ENCODE data around the gene CNN2.

CNN2 gene

DNA sequence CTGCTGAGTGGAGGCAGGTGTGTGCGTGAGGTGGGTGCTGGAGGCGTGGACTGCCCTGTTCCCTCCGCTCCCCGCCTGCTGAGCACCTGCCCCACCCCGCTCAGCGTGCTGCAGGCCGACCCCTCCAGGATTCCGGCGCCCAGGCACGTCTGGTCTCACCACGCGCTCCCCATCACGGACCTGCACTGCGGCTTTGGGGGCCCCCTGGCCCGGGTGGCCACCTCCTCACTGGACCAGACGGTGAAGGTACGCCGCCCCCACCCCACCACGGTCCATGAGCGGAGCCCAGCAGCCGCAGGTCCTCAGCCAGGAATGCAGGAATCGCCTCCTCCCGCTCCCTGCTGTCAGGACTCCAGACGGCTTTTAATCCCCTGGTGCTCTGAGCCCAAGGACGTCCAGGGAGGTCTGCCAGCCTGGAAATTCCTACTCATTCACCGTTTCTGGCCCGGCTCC is 36.3 kb upstream of the CNN2 start:
- DNase-seq (ENCODE audit: insufficient read length) (no peak), FAIRE-seq (no peak)
- TF ChIP-seq TAF1 (IDR thresholded peaks at IDR 0.05; ENCODE audit: borderline replicate concordance, low read depth, low read length): no peak
- TF ChIP-seq POLR2A (IDR thresholded peaks at IDR 0.05; ENCODE audit: low read depth, low read length): no peak
- no peak for TF ChIP-seq POLR2AphosphoS5 (IDR thresholded peaks at IDR 0.05; ENCODE audit: low read depth, low read length)

DNA sequence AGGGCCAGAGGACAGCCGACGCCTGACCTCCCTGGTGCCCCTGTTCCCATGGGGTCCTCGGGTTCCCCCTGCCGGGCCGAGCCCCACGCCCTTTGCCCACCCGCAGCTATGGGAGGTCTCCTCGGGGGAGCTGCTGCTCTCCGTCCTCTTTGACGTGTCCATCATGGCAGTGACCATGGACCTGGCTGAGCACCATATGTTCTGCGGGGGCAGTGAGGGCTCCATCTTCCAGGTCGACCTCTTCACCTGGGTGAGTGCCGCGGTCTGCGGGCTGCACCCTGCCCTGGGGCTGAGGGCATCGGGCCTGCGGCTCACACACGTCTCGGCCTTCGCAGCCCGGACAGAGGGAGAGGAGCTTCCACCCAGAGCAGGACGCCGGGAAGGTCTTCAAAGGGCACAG is 35.7 kb upstream of the CNN2 start:
- DNase-seq (ENCODE audit: insufficient read length) (no peak), FAIRE-seq (no peak)
- TF ChIP-seq TAF1 (IDR thresholded peaks at IDR 0.05; ENCODE audit: borderline replicate concordance, low read depth, low read length): no peak
- no peak for TF ChIP-seq POLR2AphosphoS5 (IDR thresholded peaks at IDR 0.05; ENCODE audit: low read depth, low read length)
- TF ChIP-seq POLR2A (IDR thresholded peaks at IDR 0.05; ENCODE audit: low read depth, low read length): no peak

DNA sequence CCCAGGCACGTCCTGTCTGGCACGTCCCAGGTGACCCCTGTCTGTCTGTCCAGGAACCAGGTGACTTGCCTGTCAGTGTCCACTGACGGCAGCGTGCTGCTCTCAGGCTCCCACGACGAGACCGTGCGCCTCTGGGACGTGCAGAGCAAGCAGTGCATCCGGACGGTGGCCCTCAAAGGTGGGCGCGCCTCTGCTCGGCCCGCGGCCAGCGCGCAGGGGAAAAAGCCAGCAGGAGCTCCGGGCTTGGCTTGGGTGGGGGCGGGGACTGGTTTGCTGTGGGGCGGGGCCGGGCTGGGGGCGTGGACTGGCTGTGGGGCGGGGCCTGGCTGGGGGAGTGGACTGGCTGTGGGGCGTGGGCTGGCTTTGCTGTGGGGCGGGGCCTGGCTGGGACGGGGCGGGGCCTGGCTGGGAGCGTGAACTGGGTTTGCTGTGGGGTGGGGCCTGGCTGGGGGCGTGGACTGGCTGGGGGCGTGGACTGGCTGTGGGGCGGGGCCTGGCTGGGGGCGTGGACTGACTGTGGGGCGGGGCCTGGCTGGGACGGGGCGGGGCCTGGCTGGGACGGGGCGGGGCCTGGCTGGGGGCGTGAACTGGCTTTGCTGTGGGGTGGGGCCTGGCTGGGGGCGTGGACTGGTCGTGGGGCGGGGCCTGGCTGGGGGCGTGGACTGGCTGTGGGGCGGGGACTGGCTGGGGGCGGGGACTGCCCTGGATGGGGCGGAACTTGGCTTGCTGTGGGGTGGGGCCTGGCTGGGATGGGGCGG is 35.1 kb upstream of the CNN2 start:
- FAIRE-seq (peak; percentile 51), DNase-seq (ENCODE audit: insufficient read length) (no peak)
- TF ChIP-seq POLR2AphosphoS5 (IDR thresholded peaks at IDR 0.05; ENCODE audit: low read depth, low read length) (no peak), TAF1 (IDR thresholded peaks at IDR 0.05; ENCODE audit: borderline replicate concordance, low read depth, low read length) (no peak), POLR2A (IDR thresholded peaks at IDR 0.05; ENCODE audit: low read depth, low read length) (no peak)

DNA sequence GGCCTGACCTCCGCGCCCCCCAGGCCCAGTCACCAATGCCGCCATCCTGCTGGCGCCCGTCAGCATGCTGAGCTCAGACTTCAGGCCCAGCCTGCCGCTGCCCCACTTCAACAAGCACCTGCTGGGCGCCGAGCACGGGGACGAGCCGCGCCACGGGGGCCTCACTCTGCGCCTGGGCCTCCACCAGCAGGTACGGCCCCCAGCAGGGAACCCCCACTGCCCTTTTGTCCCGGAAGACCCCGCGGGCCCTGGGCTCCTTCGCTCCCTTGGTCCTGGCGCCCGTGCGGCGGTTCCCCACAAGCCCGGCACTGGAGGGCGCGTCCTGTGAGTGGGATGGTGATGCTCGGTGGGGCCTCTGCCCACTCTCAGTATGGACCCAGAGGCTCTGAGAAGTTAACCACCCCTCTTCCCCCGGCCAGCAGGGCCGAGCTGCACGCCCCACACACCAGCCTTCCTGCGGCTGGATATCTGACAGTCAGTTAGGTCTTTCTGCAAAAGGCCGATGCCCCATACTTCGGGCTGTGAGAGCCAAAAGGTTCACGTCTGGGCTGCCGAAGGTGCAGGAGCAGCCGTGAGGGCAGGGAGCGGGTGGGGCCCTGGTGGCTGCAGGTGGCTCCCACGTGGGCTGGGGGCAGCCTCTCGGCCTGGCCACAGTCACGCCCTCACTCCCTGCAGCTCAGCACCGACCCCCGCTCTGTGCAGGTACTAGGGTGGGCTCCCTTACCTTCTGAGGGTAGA is 34.3 kb upstream of the CNN2 start:
- no peak for FAIRE-seq
- TF ChIP-seq POLR2AphosphoS5 (IDR thresholded peaks at IDR 0.05; ENCODE audit: low read depth, low read length) (no peak), TAF1 (IDR thresholded peaks at IDR 0.05; ENCODE audit: borderline replicate concordance, low read depth, low read length) (no peak), POLR2A (IDR thresholded peaks at IDR 0.05; ENCODE audit: low read depth, low read length) (no peak)
- DNase-seq (ENCODE audit: insufficient read length): no peak

DNA sequence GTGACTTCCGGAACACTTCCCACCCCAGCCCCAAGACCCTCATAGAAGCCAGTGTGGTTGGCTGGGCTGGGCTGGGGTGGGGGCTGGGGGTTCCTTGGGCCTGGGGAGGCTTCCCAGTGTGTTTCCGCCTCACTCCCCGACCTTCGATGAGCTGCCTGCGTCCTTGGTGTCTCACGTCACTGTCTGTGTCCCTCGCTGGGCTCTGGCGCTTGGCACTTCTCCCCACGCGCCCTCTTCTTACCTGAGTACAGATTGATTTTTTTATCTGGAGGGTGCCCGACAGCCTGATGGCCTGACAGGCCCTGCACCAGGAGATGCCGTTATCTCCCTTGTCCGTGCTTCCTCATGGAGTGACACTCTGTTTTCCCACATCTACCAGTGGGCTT is 33.7 kb upstream of the CNN2 start:
- FAIRE-seq: no peak
- no peak for DNase-seq (ENCODE audit: insufficient read length)
- TF ChIP-seq POLR2A (IDR thresholded peaks at IDR 0.05; ENCODE audit: low read depth, low read length): no peak

DNA sequence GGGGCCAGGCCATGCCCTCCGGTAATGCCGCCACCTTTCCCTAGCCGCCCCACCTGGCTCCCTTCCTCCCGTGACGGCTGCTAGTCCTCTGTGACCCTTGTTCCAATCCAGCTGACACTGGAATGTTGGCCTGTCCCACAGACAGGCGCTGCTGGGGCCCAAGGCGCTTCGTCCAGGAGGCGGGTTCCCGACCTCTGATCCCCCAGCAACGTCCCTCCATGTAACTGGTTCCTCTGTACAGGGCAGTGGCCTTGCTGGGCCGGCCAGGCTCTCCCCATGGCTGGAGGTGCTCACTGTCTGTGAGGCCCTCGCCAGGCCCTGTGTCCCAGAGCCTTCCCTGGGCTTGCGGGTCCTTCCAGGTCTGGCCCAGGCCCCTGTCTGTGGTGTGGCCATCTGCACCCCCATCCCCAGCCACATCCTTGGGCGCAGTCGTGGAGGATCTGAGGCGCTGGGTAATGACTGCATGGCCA is 33.0 kb upstream of the CNN2 start:
- TF ChIP-seq TAF1 (IDR thresholded peaks at IDR 0.05; ENCODE audit: borderline replicate concordance, low read depth, low read length) (no peak), POLR2AphosphoS5 (IDR thresholded peaks at IDR 0.05; ENCODE audit: low read depth, low read length) (no peak), POLR2A (IDR thresholded peaks at IDR 0.05; ENCODE audit: low read depth, low read length) (no peak)
- FAIRE-seq (no peak), DNase-seq (ENCODE audit: insufficient read length) (no peak)

DNA sequence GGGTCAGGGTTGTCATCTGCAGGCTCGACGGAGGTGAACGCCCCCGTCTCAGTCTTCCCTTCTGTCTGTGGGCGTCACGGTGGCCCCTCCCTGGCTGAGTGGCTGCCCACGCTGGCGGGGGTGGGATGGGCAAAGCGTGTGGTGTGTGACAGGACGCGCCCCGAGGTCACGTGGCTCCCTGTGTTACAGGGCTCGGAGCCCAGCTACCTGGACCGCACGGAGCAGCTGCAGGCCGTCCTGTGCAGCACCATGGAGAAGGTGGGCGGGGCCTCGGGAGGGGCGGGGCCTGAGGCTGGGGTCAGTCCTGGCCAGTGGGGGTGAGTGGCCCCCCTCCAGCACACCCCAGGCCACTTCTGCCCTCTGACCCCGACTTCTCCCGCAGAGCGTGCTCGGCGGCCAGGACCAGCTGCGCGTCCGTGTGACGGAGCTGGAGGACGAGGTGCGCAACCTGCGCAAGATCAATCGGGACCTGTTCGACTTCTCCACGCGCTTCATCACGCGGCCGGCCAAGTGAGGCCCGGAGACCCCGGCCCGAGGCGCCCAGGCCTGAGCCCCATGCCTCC is 32.5 kb upstream of the CNN2 start:
- TF ChIP-seq POLR2A (IDR thresholded peaks at IDR 0.05; ENCODE audit: low read depth, low read length): no peak
- TF ChIP-seq POLR2AphosphoS5 (IDR thresholded peaks at IDR 0.05; ENCODE audit: low read depth, low read length): no peak
- TF ChIP-seq TAF1 (IDR thresholded peaks at IDR 0.05; ENCODE audit: borderline replicate concordance, low read depth, low read length): no peak
- DNase-seq (ENCODE audit: insufficient read length) (no peak), FAIRE-seq (no peak)

DNA sequence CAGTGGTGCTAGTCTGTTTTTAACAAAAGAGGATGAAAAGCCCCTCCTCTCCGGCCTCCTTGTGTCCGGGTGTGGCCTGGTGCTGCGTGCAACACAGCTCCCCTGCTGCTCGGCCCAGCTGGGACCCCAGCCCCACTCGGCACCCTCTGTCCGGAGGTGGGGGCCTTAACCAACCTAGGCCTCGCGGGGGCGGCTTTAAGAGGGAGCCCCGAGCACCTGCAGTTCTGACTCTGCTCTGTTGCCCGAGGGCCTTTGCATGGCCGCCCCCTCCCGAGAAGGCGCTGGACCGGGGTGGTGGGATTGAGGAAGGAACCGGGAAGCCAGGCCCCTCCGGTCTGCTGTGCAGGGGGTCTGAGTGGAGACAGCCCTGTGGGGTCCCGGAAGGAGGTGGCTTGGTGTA is 31.9 kb upstream of the CNN2 start:
- FAIRE-seq: no peak
- TF ChIP-seq TAF1 (IDR thresholded peaks at IDR 0.05; ENCODE audit: borderline replicate concordance, low read depth, low read length) (no peak), POLR2A (IDR thresholded peaks at IDR 0.05; ENCODE audit: low read depth, low read length) (no peak), POLR2AphosphoS5 (IDR thresholded peaks at IDR 0.05; ENCODE audit: low read depth, low read length) (no peak)
- no peak for DNase-seq (ENCODE audit: insufficient read length)

DNA sequence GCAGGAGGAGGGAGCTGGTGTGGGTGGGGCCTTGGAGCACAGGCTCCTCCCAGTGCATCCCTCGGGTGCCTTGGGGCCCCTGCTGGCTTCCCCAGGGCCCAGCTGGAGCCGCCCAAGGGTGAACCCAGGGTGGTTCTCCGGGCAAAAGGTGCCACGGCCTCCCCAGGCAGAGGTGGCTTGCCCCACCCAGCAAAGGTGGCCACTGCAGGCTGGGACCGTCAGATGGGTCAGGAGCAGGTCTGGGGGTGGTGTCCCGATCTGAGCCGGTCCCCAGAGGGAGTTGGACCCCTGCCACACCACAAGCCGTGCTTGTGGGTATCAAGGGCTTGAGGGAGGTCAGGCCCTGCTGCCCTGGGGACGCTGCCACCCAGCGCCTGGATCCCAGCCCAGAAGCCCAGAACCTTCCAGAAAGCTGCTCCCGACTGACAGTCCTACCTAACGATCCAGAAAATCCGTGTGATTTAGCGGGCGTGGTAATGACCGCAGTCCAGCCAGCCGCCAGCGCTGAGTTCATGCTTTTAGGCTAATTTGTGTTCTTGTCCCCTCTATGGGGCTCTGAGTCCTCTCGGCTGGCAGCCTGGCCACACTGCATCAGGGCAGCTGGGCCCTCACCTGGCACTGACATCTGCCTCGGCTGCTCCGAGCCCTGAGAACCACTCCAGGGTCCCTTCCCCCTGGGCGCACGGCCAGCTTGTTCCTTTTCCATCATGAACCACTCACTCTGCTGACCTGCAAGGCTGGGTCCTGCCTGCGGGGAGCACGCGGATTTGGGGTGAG is 31.2 kb upstream of the CNN2 start:
- no peak for FAIRE-seq
- TF ChIP-seq POLR2A (IDR thresholded peaks at IDR 0.05; ENCODE audit: low read depth, low read length): no peak
- TF ChIP-seq TAF1 (IDR thresholded peaks at IDR 0.05; ENCODE audit: borderline replicate concordance, low read depth, low read length): no peak
- TF ChIP-seq POLR2AphosphoS5 (IDR thresholded peaks at IDR 0.05; ENCODE audit: low read depth, low read length): no peak

DNA sequence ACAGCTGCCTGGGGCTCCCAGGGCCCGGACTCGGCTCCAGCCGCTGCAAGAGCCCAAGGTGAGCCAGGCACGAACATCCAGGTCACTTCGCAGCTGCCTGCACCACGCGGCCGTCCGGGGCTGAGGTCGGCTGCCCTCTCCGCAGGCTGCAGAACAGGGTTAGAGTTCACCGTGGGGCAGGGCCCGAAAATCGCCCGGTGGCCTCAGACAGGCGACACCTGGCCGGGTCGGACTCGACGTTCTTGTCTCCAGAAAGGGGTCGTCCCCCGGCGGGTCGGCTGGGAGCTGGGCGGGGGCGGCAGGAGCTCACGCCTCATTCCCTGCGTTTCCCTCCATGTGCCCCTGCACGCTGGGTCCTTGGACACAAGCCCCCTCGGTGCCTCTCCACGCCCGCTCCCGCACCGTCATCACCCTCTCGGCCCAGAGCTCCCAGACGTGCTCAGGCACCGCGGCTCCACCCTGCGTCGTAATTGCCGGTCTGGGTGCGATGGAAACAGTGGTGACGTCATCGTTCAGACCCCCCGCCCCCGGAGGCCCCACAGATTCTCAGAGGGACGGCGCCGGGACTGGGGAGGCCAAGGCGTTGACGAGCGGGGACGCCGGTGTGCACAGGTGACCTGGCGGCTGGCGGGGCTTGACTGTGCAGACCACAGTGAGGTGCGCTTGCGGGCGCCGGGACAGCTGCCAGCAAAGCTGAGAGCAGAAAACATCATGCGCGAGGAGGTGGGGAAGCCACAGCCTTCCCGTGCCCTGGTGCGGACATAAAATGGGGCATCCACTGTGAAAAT is 30.2 kb upstream of the CNN2 start:
- peak; percentile 17 for FAIRE-seq
- DNase-seq (ENCODE audit: insufficient read length): no peak

More for the DNA sequence above, 31.2 kb upstream of the CNN2 start:
- DNase-seq (ENCODE audit: insufficient read length): no peak

More for the DNA sequence above, 30.2 kb upstream of the CNN2 start:
- TF ChIP-seq POLR2A (IDR thresholded peaks at IDR 0.05; ENCODE audit: low read depth, low read length) (no peak; the same call in 1 of the 2 replicates), POLR2AphosphoS5 (IDR thresholded peaks at IDR 0.05; ENCODE audit: low read depth, low read length) (no peak; the same call in 1 of the 2 replicates), TAF1 (IDR thresholded peaks at IDR 0.05; ENCODE audit: borderline replicate concordance, low read depth, low read length) (no peak)

Measured in GM12892 (cell line).